Progenitor cell of endocrine pancreas (in vitro differentiated cells): ENCODE measurements around the gene CDCP1. TPM values are rescaled to one million over a fixed set of nuclear protein-coding genes. Genes with fewer than 3 reads are reported as not detected.

Source experiments
- DNase-seq: peaks from one replicate; pipeline ENCODE4 v3.0.0; 2021; ENCODE audit warnings: low spot score; ENCODE audit not compliant: unreplicated experiment
- H3K27ac Mint-ChIP-seq: 2 replicates; pipeline ENCODE4 v1.8.0; 2021; ENCODE audit warnings: mild to moderate bottlenecking, moderate library complexity, mixed read lengths
- H3K27me3 Mint-ChIP-seq: 2 replicates; pipeline ENCODE4 v1.8.0; 2021; ENCODE audit warnings: mixed read lengths
- H3K36me3 Mint-ChIP-seq: 2 replicates; pipeline ENCODE4 v1.8.0; 2022; ENCODE audit warnings: mixed read lengths; ENCODE audit not compliant: insufficient read depth
- H3K4me1 Mint-ChIP-seq: 2 replicates; pipeline ENCODE4 v1.8.0; 2021; ENCODE audit warnings: low read depth, mixed read lengths
- H3K4me3 Mint-ChIP-seq: 2 replicates; pipeline ENCODE4 v1.8.0; 2021; ENCODE audit warnings: low read depth, mild to moderate bottlenecking, moderate library complexity, mixed read lengths
- H3K9me3 Mint-ChIP-seq: 2 replicates; pipeline ENCODE4 v1.8.0; 2021; ENCODE audit warnings: low read depth, mixed read lengths
- CTCF ChIP-seq: fragments of 200-600 bp; sonication (generic); IDR thresholded peaks from one replicate; pipeline ENCODE4 v1.5.0; 2021; ENCODE audit warnings: antibody characterized with exemption, mild to moderate bottlenecking; ENCODE audit not compliant: unreplicated experiment
- total RNA-seq: library from RNA; stranded (reverse); gene quantifications from 2 replicates; pipeline ENCODE4 v1.2.1, GENCODE V29; 2021

Gene CDCP1
- total RNA-seq, 1 donor from 2014 or later: 15.3 TPM

GRCh38 chr3:45088543-45089358 is 57.4 kb downstream of the CDCP1 start:
- Mint-ChIP-seq H3K27me3 (no peaks in the 10 kb centered on the region), H3K9me3 (no peaks in the 10 kb centered on the region), H3K36me3 (peaks cover 10% of the 10 kb centered on the region), H3K27ac (peak overlapping the region; percentile 80), H3K4me1 (peaks cover 22% of the 10 kb centered on the region), H3K4me3 (no peak overlapping the region)
- DNase-seq: no peak
- no peak for TF ChIP-seq CTCF

GRCh38 chr3:45087155-45087554 is 59.0 kb downstream of the CDCP1 start:
- no peaks in the 10 kb centered on the region for H3K9me3 Mint-ChIP-seq
- DNase-seq: no peak
- no peak overlapping the region for H3K4me3 Mint-ChIP-seq
- TF ChIP-seq CTCF: no peak
- peaks cover 10% of the 10 kb centered on the region for H3K36me3 Mint-ChIP-seq
- no peak overlapping the region for H3K27ac Mint-ChIP-seq
- H3K4me1 Mint-ChIP-seq: peaks cover 18% of the 10 kb centered on the region
- no peaks in the 10 kb centered on the region for H3K27me3 Mint-ChIP-seq

- H3K4me1 Mint-ChIP-seq: peaks cover 18% of the 10 kb centered on the region
- peaks cover 4% of the 10 kb centered on the region for H3K36me3 Mint-ChIP-seq
- H3K27ac Mint-ChIP-seq: no peak overlapping the region
- peaks cover 2% of the 10 kb centered on the region for H3K27me3 Mint-ChIP-seq
- no peak for TF ChIP-seq CTCF
- no peak overlapping the region for H3K4me3 Mint-ChIP-seq
- no peak for DNase-seq
- no peaks in the 10 kb centered on the region for H3K9me3 Mint-ChIP-seq
These were observed 61.1 kb downstream of the CDCP1 start for GRCh38 chr3:45084820-45085816.

GRCh38 chr3:45084361-45084760 is 61.8 kb downstream of the CDCP1 start:
- no peak for TF ChIP-seq CTCF
- Mint-ChIP-seq H3K36me3 (peaks cover 1% of the 10 kb centered on the region), H3K27me3 (peaks cover 5% of the 10 kb centered on the region), H3K4me1 (peaks cover 18% of the 10 kb centered on the region), H3K9me3 (no peaks in the 10 kb centered on the region), H3K27ac (no peak overlapping the region), H3K4me3 (no peak overlapping the region)
- no peak for DNase-seq

GRCh38 chr3:45083023-45083422 is 63.2 kb downstream of the CDCP1 start:
- Mint-ChIP-seq H3K4me3 (no peak overlapping the region), H3K36me3 (peaks cover 1% of the 10 kb centered on the region), H3K27me3 (peaks cover 5% of the 10 kb centered on the region), H3K9me3 (no peaks in the 10 kb centered on the region), H3K4me1 (peaks cover 12% of the 10 kb centered on the region), H3K27ac (no peak overlapping the region)
- DNase-seq: no peak
- TF ChIP-seq CTCF: no peak
